HEK293 (cell line): Measurements from ENCODE around the gene ZDHHC24.

ENCODE experiments used
- ZBTB17 ChIP-seq: fragments of 450-650 bp; formaldehyde crosslinking; IDR thresholded peaks from 2 replicates; pipeline ENCODE4 v1.5.1; 2016; ENCODE audit warnings: missing biosample characterization, missing genetic modification characterization
- ZNF121 ChIP-seq: fragments of 450-650 bp; formaldehyde crosslinking; IDR thresholded peaks from 2 replicates; pipeline ENCODE4 v1.5.1; 2016; ENCODE audit warnings: missing biosample characterization, missing genetic modification characterization
- ZNF558 ChIP-seq: fragments of 450-650 bp; formaldehyde crosslinking; IDR thresholded peaks from 2 replicates; pipeline ENCODE4 v1.5.1; 2016; ENCODE audit warnings: missing biosample characterization, missing genetic modification characterization

DNA sequence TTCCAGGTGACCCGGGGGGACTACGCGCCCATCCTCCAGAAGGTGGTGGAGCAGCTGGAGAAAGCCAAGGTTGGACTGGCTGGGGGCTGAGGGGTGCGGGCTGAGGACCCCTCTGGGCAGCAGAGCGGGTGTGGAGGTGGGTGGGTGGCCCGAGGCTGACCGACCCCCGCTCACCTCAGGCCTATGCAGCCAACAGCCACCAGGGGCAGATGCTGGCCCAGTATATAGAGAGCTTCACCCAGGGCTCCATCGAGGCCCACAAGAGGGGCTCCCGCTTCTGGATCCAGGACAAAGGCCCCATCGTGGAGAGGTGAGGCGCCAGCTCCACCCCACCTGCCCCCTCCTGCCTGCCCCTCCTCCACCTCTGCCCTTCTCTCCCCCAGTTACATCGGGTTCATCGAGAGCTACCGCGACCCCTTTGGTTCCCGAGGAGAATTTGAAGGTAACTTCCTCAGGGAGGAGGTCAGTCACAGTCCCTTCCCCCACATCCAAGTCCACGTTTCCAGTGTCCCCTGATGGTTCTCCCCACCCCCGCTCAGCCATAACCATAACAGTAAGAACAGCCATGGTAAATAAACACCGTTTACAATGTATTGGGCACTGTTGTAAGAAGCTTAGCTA, 54.4 kb downstream of the ZDHHC24 start:
- no peak for TF ChIP-seq ZNF121
- no peak for TF ChIP-seq ZNF558
- no peak for TF ChIP-seq ZBTB17 (tag by site-specific recombination)
